SK-N-SH (cell line): Measurements from ENCODE around the gene TNPO2.

Experiments used
- CHD2 ChIP-seq: fragments of 150-350 bp; IDR thresholded peaks from 2 replicates; pipeline ENCODE4 v1.6.1; 2018; ENCODE audit warnings: low read length; ENCODE audit not compliant: partially characterized antibody
- EP300 ChIP-seq, 2 experiments: IDR thresholded peaks; 2 replicates each; pipeline versions ENCODE4 v1.4.0 to v1.6.1; 2012; ENCODE audit warnings: borderline replicate concordance in 1 of 2, low read depth in 1 of 2, low read length in 1 of 2
- FOXJ3 ChIP-seq: sonication (generic); formaldehyde crosslinking; IDR thresholded peaks from 2 replicates; pipeline ENCODE4 v1.5.1; 2020; ENCODE audit warnings: mild to moderate bottlenecking, missing genetic modification reagents
- GATA2 ChIP-seq: sonication (generic); formaldehyde crosslinking; IDR thresholded peaks from 2 replicates; pipeline ENCODE4 v1.5.0; 2020; ENCODE audit warnings: mild to moderate bottlenecking, missing genetic modification reagents
- MXI1 ChIP-seq: IDR thresholded peaks from 2 replicates; pipeline ENCODE4 v1.6.1; 2012; ENCODE audit warnings: mild to moderate bottlenecking, low read depth, low read length, improper control_type of control experiment
- POLR2AphosphoS5 ChIP-seq: IDR thresholded peaks from 2 replicates; pipeline ENCODE4 v1.6.1; 2012; ENCODE audit warnings: low read depth, low read length
- RAD21 ChIP-seq: IDR thresholded peaks from 2 replicates; pipeline ENCODE4 v1.6.1; 2012; ENCODE audit warnings: mild to moderate bottlenecking, low read length
- REST ChIP-seq: IDR thresholded peaks from 2 replicates; pipeline ENCODE4 v1.6.1; 2012; ENCODE audit warnings: mild to moderate bottlenecking, low read depth, low read length, moderate library complexity
- RFX5 ChIP-seq: IDR thresholded peaks from 2 replicates; pipeline ENCODE4 v1.6.1; 2012; ENCODE audit warnings: mild to moderate bottlenecking, improper control_type of control experiment, low read length
- SMC3 ChIP-seq: IDR thresholded peaks from 2 replicates; pipeline ENCODE4 v1.6.1; 2012; ENCODE audit warnings: low read depth, low read length, improper control_type of control experiment
- TF ChIP-seq, protein P1 (sequence below): fragments of 200-600 bp; sonication (generic); IDR thresholded peaks from 2 replicates; pipeline ENCODE4 v1.6.1; 2017; ENCODE audit warnings: antibody characterized with exemption, mild to moderate bottlenecking, moderate library complexity

GRCh38 chr19:12698138-12698537 lies 25.6 kb downstream of the TNPO2 start:
- TF ChIP-seq GATA2 (no peak), RAD21 (no peak), CHD2 (no peak), REST (no peak), MXI1 (no peak), EP300 (IDR thresholded peaks at IDR 0.05; ENCODE audit: borderline replicate concordance in 1 of 2, low read depth in 1 of 2, low read length in 1 of 2) (no peak), POLR2AphosphoS5 (no peak), FOXJ3 (CRISPR knock-in tag) (no peak), SMC3 (no peak), RFX5 (no peak)
- TF ChIP-seq, protein P1, sequence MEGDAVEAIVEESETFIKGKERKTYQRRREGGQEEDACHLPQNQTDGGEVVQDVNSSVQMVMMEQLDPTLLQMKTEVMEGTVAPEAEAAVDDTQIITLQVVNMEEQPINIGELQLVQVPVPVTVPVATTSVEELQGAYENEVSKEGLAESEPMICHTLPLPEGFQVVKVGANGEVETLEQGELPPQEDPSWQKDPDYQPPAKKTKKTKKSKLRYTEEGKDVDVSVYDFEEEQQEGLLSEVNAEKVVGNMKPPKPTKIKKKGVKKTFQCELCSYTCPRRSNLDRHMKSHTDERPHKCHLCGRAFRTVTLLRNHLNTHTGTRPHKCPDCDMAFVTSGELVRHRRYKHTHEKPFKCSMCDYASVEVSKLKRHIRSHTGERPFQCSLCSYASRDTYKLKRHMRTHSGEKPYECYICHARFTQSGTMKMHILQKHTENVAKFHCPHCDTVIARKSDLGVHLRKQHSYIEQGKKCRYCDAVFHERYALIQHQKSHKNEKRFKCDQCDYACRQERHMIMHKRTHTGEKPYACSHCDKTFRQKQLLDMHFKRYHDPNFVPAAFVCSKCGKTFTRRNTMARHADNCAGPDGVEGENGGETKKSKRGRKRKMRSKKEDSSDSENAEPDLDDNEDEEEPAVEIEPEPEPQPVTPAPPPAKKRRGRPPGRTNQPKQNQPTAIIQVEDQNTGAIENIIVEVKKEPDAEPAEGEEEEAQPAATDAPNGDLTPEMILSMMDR, result no peak
